ENCODE measurements around the gene RIOK3.

RIOK3 gene

GRCh38 chr18:23524213-23524707 lies 71.2 kb downstream of the RIOK3 start:
- peaks cover 15% of the 10 kb centered on the region for H3K4me1 ChIP-seq (ENCODE audit: low read length)
- no peaks in the 10 kb centered on the region for H3K27me3 ChIP-seq (ENCODE audit: low read depth, low read length)
- H3K4me2 ChIP-seq (ENCODE audit: low read length) = peak overlapping the region; percentile 67
- peaks cover 52% of the 10 kb centered on the region for H3K36me3 ChIP-seq (replicated peaks; ENCODE audit: low read depth, low read length)
- H3K9me3 ChIP-seq (ENCODE audit: insufficient read depth, low read length) = no peaks in the 10 kb centered on the region
- H3K4me3 ChIP-seq (ENCODE audit: low read length) = peak overlapping the region; percentile 7; the same call in 1 of the 2 replicates
- no peak overlapping the region for H3K9ac ChIP-seq (ENCODE audit: low read length)
- no peaks in the 10 kb centered on the region for H3K79me2 ChIP-seq (ENCODE audit: low read length)
- TF ChIP-seq CTCF (IDR thresholded peaks at IDR 0.05; ENCODE audit: low read depth, low read length) (no peak), EZH2phosphoT487 (IDR thresholded peaks at IDR 0.05; ENCODE audit: low read depth) (no peak)
- peaks cover 21% of the 10 kb centered on the region for H4K20me1 ChIP-seq (ENCODE audit: insufficient read depth, low read length)
- H2AFZ ChIP-seq (ENCODE audit: low read depth, low read length) = no peak overlapping the region
- no peak overlapping the region for H3K27ac ChIP-seq (ENCODE audit: low read length)

- Histone ChIP-seq H3K79me2 (ENCODE audit: low read length) (no peaks in the 10 kb centered on the region), H3K4me3 (ENCODE audit: low read length) (no peak overlapping the region), H3K36me3 (replicated peaks; ENCODE audit: low read depth, low read length) (peaks cover 63% of the 10 kb centered on the region), H2AFZ (ENCODE audit: low read depth, low read length) (no peak overlapping the region), H3K9ac (ENCODE audit: low read length) (no peak overlapping the region), H3K4me2 (ENCODE audit: low read length) (no peak overlapping the region), H3K4me1 (ENCODE audit: low read length) (peaks cover 15% of the 10 kb centered on the region), H4K20me1 (ENCODE audit: insufficient read depth, low read length) (peaks cover 24% of the 10 kb centered on the region), H3K27ac (ENCODE audit: low read length) (no peak overlapping the region), H3K27me3 (ENCODE audit: low read depth, low read length) (no peaks in the 10 kb centered on the region), H3K9me3 (ENCODE audit: insufficient read depth, low read length) (no peaks in the 10 kb centered on the region)
- TF ChIP-seq CTCF (IDR thresholded peaks at IDR 0.05; ENCODE audit: low read depth, low read length) (no peak), EZH2phosphoT487 (IDR thresholded peaks at IDR 0.05; ENCODE audit: low read depth) (no peak)
Observed at GRCh38 chr18:23526501-23527063, 73.5 kb downstream of the RIOK3 start.

- H3K9ac ChIP-seq (ENCODE audit: low read length) = no peak overlapping the region
- H2AFZ ChIP-seq (ENCODE audit: low read depth, low read length) = no peak overlapping the region
- H3K4me3 ChIP-seq (ENCODE audit: low read length) = no peak overlapping the region
- H3K27ac ChIP-seq (ENCODE audit: low read length) = no peak overlapping the region
- TF ChIP-seq EZH2phosphoT487 (IDR thresholded peaks at IDR 0.05; ENCODE audit: low read depth) (no peak), CTCF (IDR thresholded peaks at IDR 0.05; ENCODE audit: low read depth, low read length) (no peak)
- no peaks in the 10 kb centered on the region for H3K27me3 ChIP-seq (ENCODE audit: low read depth, low read length)
- H3K9me3 ChIP-seq (ENCODE audit: insufficient read depth, low read length) = no peaks in the 10 kb centered on the region
- H3K79me2 ChIP-seq (ENCODE audit: low read length) = no peaks in the 10 kb centered on the region
- no peak overlapping the region for H3K4me2 ChIP-seq (ENCODE audit: low read length)
- peaks cover 17% of the 10 kb centered on the region for H4K20me1 ChIP-seq (ENCODE audit: insufficient read depth, low read length)
- peaks cover 56% of the 10 kb centered on the region for H3K36me3 ChIP-seq (replicated peaks; ENCODE audit: low read depth, low read length)
- peaks cover 6% of the 10 kb centered on the region for H3K4me1 ChIP-seq (ENCODE audit: low read length)
Observed at GRCh38 chr18:23528580-23529472, 75.7 kb downstream of the RIOK3 start.

- TF ChIP-seq EZH2phosphoT487 (IDR thresholded peaks at IDR 0.05; ENCODE audit: low read depth) = no peak
- no peak for TF ChIP-seq CTCF (IDR thresholded peaks at IDR 0.05; ENCODE audit: low read depth, low read length)
Observed at GRCh38 chr18:23529604-23530003, 76.5 kb downstream of the RIOK3 start.

More at GRCh38 chr18:23529604-23530003, 76.5 kb downstream of the RIOK3 start:
- Histone ChIP-seq H3K27me3 (ENCODE audit: low read depth, low read length) (no peaks in the 10 kb centered on the region), H3K4me1 (ENCODE audit: low read length) (no peaks in the 10 kb centered on the region), H3K36me3 (replicated peaks; ENCODE audit: low read depth, low read length) (peaks cover 56% of the 10 kb centered on the region), H4K20me1 (ENCODE audit: insufficient read depth, low read length) (peaks cover 9% of the 10 kb centered on the region), H3K9ac (ENCODE audit: low read length) (no peak overlapping the region), H2AFZ (ENCODE audit: low read depth, low read length) (no peak overlapping the region), H3K4me3 (ENCODE audit: low read length) (no peak overlapping the region), H3K9me3 (ENCODE audit: insufficient read depth, low read length) (no peaks in the 10 kb centered on the region), H3K79me2 (ENCODE audit: low read length) (no peaks in the 10 kb centered on the region), H3K27ac (ENCODE audit: low read length) (no peak overlapping the region), H3K4me2 (ENCODE audit: low read length) (no peak overlapping the region)

Data from OCI-LY3 (cell line).